Smooth muscle cell (in vitro differentiated cells): ENCODE measurements around the gene THEMIS2. TPM values are rescaled to one million over a fixed set of nuclear protein-coding genes. Genes with fewer than 3 reads are reported as not detected.

Source experiments
- DNase-seq: peaks from one replicate; lab custom pipeline; 2025; ENCODE audit not compliant: unreplicated experiment; lab: John Stamatoyannopoulos, UW
- H2AFZ ChIP-seq: fragments of 200-600 bp; sonication (generic); 2 replicates; pipeline ENCODE4 v1.6.0; 2016; ENCODE audit warnings: antibody characterized with exemption, low read depth, mild to moderate bottlenecking
- H3F3A ChIP-seq: fragments of 200-600 bp; sonication (generic); 2 replicates; pipeline ENCODE4 v1.6.0; 2017; ENCODE audit warnings: antibody characterized with exemption, low read depth
- H3K27ac ChIP-seq: fragments of 200-600 bp; sonication (generic); 2 replicates; pipeline ENCODE4 v1.5.1; 2016; ENCODE audit warnings: low read depth, mild to moderate bottlenecking
- H3K27me3 ChIP-seq: fragments of 200-600 bp; sonication (generic); 2 replicates; pipeline ENCODE4 v1.6.1; 2016; ENCODE audit warnings: low read depth, mild to moderate bottlenecking
- H3K36me3 ChIP-seq: fragments of 200-600 bp; sonication (generic); 2 replicates; pipeline ENCODE4 v1.5.1; 2016; ENCODE audit warnings: low read depth
- H3K4me1 ChIP-seq: fragments of 200-600 bp; sonication (generic); 2 replicates; pipeline ENCODE4 v1.5.1; 2016; ENCODE audit warnings: low read depth
- H3K4me2 ChIP-seq: fragments of 200-600 bp; sonication (generic); 2 replicates; pipeline ENCODE4 v1.6.0; 2016; ENCODE audit warnings: mild to moderate bottlenecking
- H3K4me3 ChIP-seq: fragments of 200-600 bp; sonication (generic); 2 replicates; pipeline ENCODE4 v1.5.1; 2016; ENCODE audit warnings: mild to moderate bottlenecking
- H3K79me2 ChIP-seq: fragments of 200-600 bp; sonication (generic); 2 replicates; pipeline ENCODE4 v1.6.0; 2016; ENCODE audit warnings: low read depth, mild to moderate bottlenecking
- H3K9ac ChIP-seq: fragments of 200-600 bp; sonication (generic); 2 replicates; pipeline ENCODE4 v1.6.0; 2016; ENCODE audit warnings: low read depth
- H3K9me3 ChIP-seq: fragments of 200-600 bp; sonication (generic); replicated peaks from 2 replicates; pipeline ENCODE4 v1.5.1; 2016; ENCODE audit warnings: low read depth
- H4K20me1 ChIP-seq: fragments of 200-600 bp; sonication (generic); 2 replicates; pipeline ENCODE4 v1.6.0; 2016; ENCODE audit warnings: low read depth
- CTCF ChIP-seq: fragments of 200-600 bp; sonication (generic); IDR thresholded peaks from 2 replicates; pipeline ENCODE4 v1.5.1; 2017; ENCODE audit warnings: borderline replicate concordance, mild to moderate bottlenecking, antibody characterized with exemption; ENCODE audit not compliant: insufficient read depth, poor library complexity, severe bottlenecking
- WGBS: methylation state at CpG from one replicate; pipeline ENCODE4 v1.1.7; 2016; ENCODE audit warnings: low lambda C conversion rate; 5-methylcytosine and 5-hydroxymethylcytosine counted together
- polyA plus RNA-seq: library from polyadenylated mRNA; unstranded; fragments of >200 nt; fragmentation: Nextera tagmentation; extraction: Ambion mirVana; gene quantifications from 2 replicates; pipeline ENCODE4 v1.2.1, GENCODE V29; 2016
- total RNA-seq: library from RNA; depleted of rRNA; stranded (reverse); fragments of >200 nt; gene quantifications from 2 replicates; pipeline ENCODE4 v1.2.3, GENCODE V29; 2014

Gene THEMIS2
- total and polyA plus RNA-seq, 2 experiments from 2014 or later, result 1.6 to 4.6 TPM

- DNase-seq, result no peak
- Histone ChIP-seq H3K9ac (no peak overlapping the region), H3K36me3 (no peaks in the 10 kb centered on the region), H3K4me2 (no peak overlapping the region), H3K9me3 (no peaks in the 10 kb centered on the region), H3K27ac (no peak overlapping the region), H3K4me1 (no peaks in the 10 kb centered on the region), H4K20me1 (no peaks in the 10 kb centered on the region), H3F3A (no peaks in the 10 kb centered on the region), H3K4me3 (no peak overlapping the region), H3K27me3 (no peaks in the 10 kb centered on the region), H2AFZ (no peak overlapping the region), H3K79me2 (no peaks in the 10 kb centered on the region)
- 82% methylated on average over 3 of the region's 3 CpGs for WGBS
- TF ChIP-seq CTCF, result no peak
Measured at GRCh38 chr1:27922272-27922671, 49.9 kb downstream of the THEMIS2 start.

DNA sequence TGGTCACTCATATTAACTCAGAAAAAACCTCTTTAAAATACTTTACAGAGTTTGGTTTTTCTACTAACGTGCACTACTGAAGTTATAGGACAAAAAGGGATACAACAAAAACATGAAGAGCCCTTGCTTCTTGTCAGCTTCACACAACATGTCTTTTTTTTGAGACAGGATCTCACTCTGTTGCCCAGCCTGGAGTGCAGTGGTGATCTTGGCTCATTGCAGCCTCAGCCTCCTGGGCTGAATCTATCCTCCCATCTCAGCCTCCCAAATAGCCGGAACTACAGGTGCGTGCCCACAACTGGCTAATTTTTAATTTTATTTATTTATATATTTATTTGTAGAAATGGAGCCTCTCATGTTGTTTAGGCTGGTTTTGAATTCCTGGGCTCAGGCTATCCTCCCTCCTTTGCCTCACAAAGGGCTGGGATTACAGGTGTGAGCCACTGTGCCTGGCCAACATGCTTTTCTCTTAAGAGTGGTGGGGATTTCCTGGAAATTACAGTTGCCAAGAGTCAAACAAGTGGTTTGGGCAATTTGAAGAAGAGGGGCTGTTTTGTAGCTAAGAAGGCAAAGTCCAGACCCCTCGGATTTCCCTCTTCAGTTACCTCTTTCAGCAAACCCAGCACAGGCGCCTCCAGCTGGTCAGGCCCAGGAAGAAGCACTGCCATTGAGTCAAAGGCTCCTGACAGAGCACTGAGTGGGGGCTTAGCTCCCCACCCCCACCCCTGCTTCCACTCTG lies 56.0 kb downstream of the THEMIS2 start:
- Histone ChIP-seq H3K36me3 (no peaks in the 10 kb centered on the region), H3K27ac (no peak overlapping the region), H3F3A (no peaks in the 10 kb centered on the region), H3K9ac (no peak overlapping the region), H3K4me3 (no peak overlapping the region), H3K4me2 (no peak overlapping the region), H3K27me3 (no peaks in the 10 kb centered on the region), H3K79me2 (no peaks in the 10 kb centered on the region), H2AFZ (no peak overlapping the region), H3K9me3 (no peaks in the 10 kb centered on the region), H3K4me1 (no peaks in the 10 kb centered on the region), H4K20me1 (no peaks in the 10 kb centered on the region)
- WGBS, result 78% methylated on average over 5 of the region's 5 CpGs
- TF ChIP-seq CTCF, result no peak
- no peak for DNase-seq

DNA sequence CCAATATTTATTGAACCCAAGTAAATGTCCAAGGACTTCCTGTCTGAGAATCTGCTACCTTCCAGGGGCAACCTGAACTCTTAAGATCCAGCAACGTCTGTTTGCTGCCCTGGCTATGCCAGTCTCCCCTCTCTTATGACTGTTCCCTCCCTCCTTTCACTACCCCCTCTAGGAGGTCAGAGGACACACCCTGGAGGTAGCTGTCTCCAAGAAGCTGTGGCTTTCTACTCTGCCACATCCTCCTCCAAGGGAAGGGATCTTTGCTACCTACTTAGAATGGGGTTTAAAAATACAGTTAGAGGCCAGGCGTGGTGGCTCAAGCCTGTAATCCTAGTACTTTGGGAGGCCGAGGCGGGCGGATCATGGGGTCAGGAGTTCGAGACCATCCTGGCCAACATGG lies 58.8 kb downstream of the THEMIS2 start:
- no peak overlapping the region for H2AFZ ChIP-seq
- H3K9ac ChIP-seq, result no peak overlapping the region
- no peaks in the 10 kb centered on the region for H3K79me2 ChIP-seq
- H4K20me1 ChIP-seq, result no peaks in the 10 kb centered on the region
- peaks cover 7% of the 10 kb centered on the region for H3K4me1 ChIP-seq
- H3K27me3 ChIP-seq, result peaks cover 16% of the 10 kb centered on the region
- no peak for TF ChIP-seq CTCF
- no peaks in the 10 kb centered on the region for H3K36me3 ChIP-seq
- no peaks in the 10 kb centered on the region for H3K9me3 ChIP-seq
- DNase-seq, result no peak
- H3K27ac ChIP-seq, result no peak overlapping the region
- no peak overlapping the region for H3K4me2 ChIP-seq
- WGBS, result 92% methylated on average over 6 of the region's 6 CpGs
- H3F3A ChIP-seq, result no peaks in the 10 kb centered on the region
- H3K4me3 ChIP-seq, result no peak overlapping the region

DNA sequence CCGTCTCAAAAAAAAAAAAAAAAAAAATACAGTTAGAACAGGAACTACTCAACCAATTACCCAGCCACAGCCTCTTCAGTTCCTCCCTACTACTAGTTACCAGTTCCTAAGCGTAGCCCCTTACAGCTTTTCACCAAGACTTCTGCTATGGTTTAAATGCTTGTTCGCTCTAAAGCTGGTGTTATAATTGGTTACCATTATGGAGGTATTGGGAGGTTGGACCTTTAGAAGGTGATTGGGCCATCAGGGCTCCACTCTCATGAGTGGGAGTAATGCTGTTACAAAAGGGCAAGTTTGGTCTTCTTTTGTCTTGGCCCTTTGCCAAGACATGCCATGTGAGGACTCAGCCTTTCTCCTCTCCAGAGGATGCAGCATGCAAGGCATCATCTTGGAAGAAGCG lies 59.4 kb downstream of the THEMIS2 start:
- Histone ChIP-seq H3K4me2 (no peak overlapping the region), H3K27ac (no peak overlapping the region), H3K79me2 (no peaks in the 10 kb centered on the region), H2AFZ (no peak overlapping the region), H3K27me3 (peaks cover 19% of the 10 kb centered on the region), H3F3A (no peaks in the 10 kb centered on the region), H3K9me3 (no peaks in the 10 kb centered on the region), H3K4me1 (peaks cover 7% of the 10 kb centered on the region), H4K20me1 (no peaks in the 10 kb centered on the region), H3K4me3 (no peak overlapping the region), H3K9ac (no peak overlapping the region), H3K36me3 (no peaks in the 10 kb centered on the region)
- no peak for DNase-seq
- 94% methylated on average over 4 of the region's 4 CpGs for WGBS
- TF ChIP-seq CTCF, result no peak
